Lower lobe of right lung (tissue), 2 donors: ENCODE results near the gene ITM2B. TPM values are rescaled to one million over a fixed set of nuclear protein-coding genes. Genes with fewer than 3 reads are reported as not detected.
A peak's percentile ranks its signal among the peaks of the same experiment; 100 is the strongest.

ENCODE experiments used
- ATAC-seq, 2 donors: fragments of 200-7000 bp; cut with Tn5 transposase; one replicate each; pipeline ENCODE4 v1.9.1; 2020 to 2022; ENCODE audit warnings: mild to moderate bottlenecking in 2 of 2, moderate library complexity in 2 of 2
- DNase-seq: peaks from one replicate; pipeline ENCODE4 v3.0.0-alpha.2; 2020
- H3K27ac ChIP-seq: fragments of 200-600 bp; one replicate; pipeline ENCODE4 v1.8.0; 2022
- H3K27me3 ChIP-seq: fragments of 200-600 bp; one replicate; pipeline ENCODE4 v1.8.0; 2022; ENCODE audit warnings: low read depth
- H3K36me3 ChIP-seq: fragments of 200-600 bp; one replicate; pipeline ENCODE4 v1.8.0; 2022; ENCODE audit warnings: mild to moderate bottlenecking
- H3K4me1 ChIP-seq: fragments of 200-600 bp; one replicate; pipeline ENCODE4 v1.8.0; 2022
- H3K4me3 ChIP-seq: fragments of 200-600 bp; one replicate; pipeline ENCODE4 v1.8.0; 2022; ENCODE audit warnings: mild to moderate bottlenecking
- H3K9me3 ChIP-seq: fragments of 200-600 bp; one replicate; pipeline ENCODE4 v1.8.0; 2022
- CTCF ChIP-seq: fragments of 200-600 bp; IDR thresholded peaks from one replicate; pipeline ENCODE4 v1.8.0; 2022; ENCODE audit warnings: antibody characterized with exemption, mild to moderate bottlenecking
- intact Hi-C: fragments of 100-400 bp; cut with DNase I; formaldehyde crosslinking; loops from one replicate; pipeline ENCODE4 v1.11.0; 2022
- total RNA-seq: library from RNA; stranded (reverse); fragmentation: NEBNext Ultra II Directional; extraction: Animal tissue kit (Norgen Biotek cat#: 25700); gene quantifications from one replicate; pipeline ENCODE4 v1.2.1, GENCODE V29; 2021
- donor health status: DM: no; HTN: yes; CAD: no; lungs with severe emphysema.

Gene ITM2B
- total RNA-seq, 1 donor from 2014 or later = 834 TPM

- H3K27me3 ChIP-seq = no peaks in the 10 kb centered on the region
- no peak overlapping the region for H3K27ac ChIP-seq
- TF ChIP-seq CTCF = no peak
- ATAC-seq (no peak), DNase-seq (no peak)
- intact Hi-C loops = no loop called here
- H3K36me3 ChIP-seq = peaks cover 3% of the 10 kb centered on the region
- H3K4me3 ChIP-seq = no peak overlapping the region
- no peaks in the 10 kb centered on the region for H3K9me3 ChIP-seq
- H3K4me1 ChIP-seq = no peaks in the 10 kb centered on the region
Observed at GRCh38 chr13:48275507-48275906, 42.5 kb downstream of the ITM2B start.

GRCh38 chr13:48278806-48279205 lies 45.8 kb downstream of the ITM2B start:
- Histone ChIP-seq H3K9me3 (no peaks in the 10 kb centered on the region), H3K27ac (no peak overlapping the region), H3K4me3 (no peak overlapping the region), H3K36me3 (no peaks in the 10 kb centered on the region), H3K4me1 (no peaks in the 10 kb centered on the region), H3K27me3 (no peaks in the 10 kb centered on the region)
- ATAC-seq = no peak
- TF ChIP-seq CTCF = no peak
- DNase-seq = no peak
- intact Hi-C loops = no loop called here

- ATAC-seq (no peak), DNase-seq (no peak)
- H3K27me3 ChIP-seq = no peaks in the 10 kb centered on the region
- no peak for TF ChIP-seq CTCF
- no peak overlapping the region for H3K4me3 ChIP-seq
- intact Hi-C loops = no loop called here
- H3K4me1 ChIP-seq = no peaks in the 10 kb centered on the region
- no peaks in the 10 kb centered on the region for H3K9me3 ChIP-seq
- no peak overlapping the region for H3K27ac ChIP-seq
- H3K36me3 ChIP-seq = no peaks in the 10 kb centered on the region
Observed at GRCh38 chr13:48281556-48281955, 48.5 kb downstream of the ITM2B start.

GRCh38 chr13:48291730-48292129 lies 58.7 kb downstream of the ITM2B start:
- Histone ChIP-seq H3K9me3 (no peaks in the 10 kb centered on the region), H3K27ac (no peak overlapping the region), H3K27me3 (no peaks in the 10 kb centered on the region), H3K4me1 (no peaks in the 10 kb centered on the region), H3K4me3 (no peak overlapping the region), H3K36me3 (no peaks in the 10 kb centered on the region)
- intact Hi-C loops = no loop called here
- ATAC-seq (no peak), DNase-seq (no peak)
- no peak for TF ChIP-seq CTCF

- DNase-seq (no peak), ATAC-seq (no peak)
- intact Hi-C loops = no loop called here
- Histone ChIP-seq H3K36me3 (no peaks in the 10 kb centered on the region), H3K9me3 (no peaks in the 10 kb centered on the region), H3K27me3 (no peaks in the 10 kb centered on the region), H3K27ac (no peak overlapping the region), H3K4me1 (no peaks in the 10 kb centered on the region), H3K4me3 (no peak overlapping the region)
- no peak for TF ChIP-seq CTCF
Observed at GRCh38 chr13:48292650-48293049, 59.6 kb downstream of the ITM2B start.

GRCh38 chr13:48294653-48295052 lies 61.6 kb downstream of the ITM2B start:
- TF ChIP-seq CTCF = no peak
- H3K27ac ChIP-seq = no peak overlapping the region

More at GRCh38 chr13:48294653-48295052, 61.6 kb downstream of the ITM2B start:
- Histone ChIP-seq H3K9me3 (no peaks in the 10 kb centered on the region), H3K4me1 (no peaks in the 10 kb centered on the region), H3K36me3 (no peaks in the 10 kb centered on the region), H3K27me3 (no peaks in the 10 kb centered on the region), H3K4me3 (no peak overlapping the region)
- DNase-seq (no peak), ATAC-seq (peak in 1 of 2 donors; percentile 41)
- intact Hi-C loops = no loop called here
